ENCODE data around the gene GATA2.

Gene GATA2

GRCh38 chr3:128438488-128439072 is 54.4 kb downstream of the GATA2 start:
- Histone ChIP-seq H3K14ac (ENCODE audit: low read length) (no peak overlapping the region), H3K4me1 (ENCODE audit: control insufficient read depth in 1 of 2, insufficient read depth in 2 of 2, low read length in 2 of 2) (peaks cover 21 to 31% of the 10 kb centered on the region in 2 experiments), H2BK12ac (ENCODE audit: low read length) (peak overlapping the region; percentile 17), H3K27me3 (ENCODE audit: insufficient read depth, low read length) (no peaks in the 10 kb centered on the region), H2AK5ac (ENCODE audit: low read length) (no peak overlapping the region), H4K12ac (ENCODE audit: low read depth, low read length) (no peak overlapping the region), H3K36me3 (ENCODE audit: control insufficient read depth in 1 of 2, insufficient read depth in 2 of 2, low read length in 2 of 2) (no peaks in the 10 kb centered on the region), H3K4me3 (ENCODE audit: low read depth, low read length) (no peak overlapping the region), H3K18ac (ENCODE audit: low read length) (no peak overlapping the region), H3K9me3 (ENCODE audit: insufficient read depth, low read depth, low read length) (no peaks in the 10 kb centered on the region), H2BK120ac (ENCODE audit: insufficient read depth, low read length, poor library complexity) (no peak overlapping the region), H4K91ac (ENCODE audit: low read depth, low read length) (peak overlapping the region; percentile 2), H3K23ac (ENCODE audit: low read length) (no peak overlapping the region), H2AFZ (ENCODE audit: insufficient read depth, low read length, poor library complexity) (no peak overlapping the region), H3K4ac (ENCODE audit: low read depth, low read length) (no peak overlapping the region), H3K27ac (ENCODE audit: low read depth, low read length) (no peak overlapping the region), H2BK5ac (ENCODE audit: low read depth, low read length, poor library complexity) (no peak overlapping the region), H3K79me2 (ENCODE audit: control insufficient read depth, insufficient read depth, low read length, poor library complexity) (peaks cover 6% of the 10 kb centered on the region), H3K4me2 (ENCODE audit: low read length) (no peak overlapping the region), H3K9ac (ENCODE audit: low read length) (no peak overlapping the region), H4K8ac (ENCODE audit: low read depth, low read length) (no peak overlapping the region), H3K79me1 (ENCODE audit: low read length) (peaks cover 26% of the 10 kb centered on the region)
- DNase-seq = no peak
- WGBS (ENCODE audit: extremely low coverage, insufficient coverage, insufficient read length) = no CpG with 5 or more reads among the region's 6 CpGs

GRCh38 chr3:128436214-128436613 is 56.8 kb downstream of the GATA2 start:
- H2AK5ac ChIP-seq (ENCODE audit: low read length) = peak overlapping the region; percentile 32
- H2BK12ac ChIP-seq (ENCODE audit: low read length) = peak overlapping the region; percentile 91
- peak overlapping the region; percentile 95 for H4K91ac ChIP-seq (ENCODE audit: low read depth, low read length)
- peaks cover 35 to 38% of the 10 kb centered on the region in 2 experiments for H3K4me1 ChIP-seq (ENCODE audit: control insufficient read depth in 1 of 2, insufficient read depth in 2 of 2, low read length in 2 of 2)
- H3K27ac ChIP-seq (ENCODE audit: low read depth, low read length) = peak overlapping the region; percentile 98
- no peaks in the 10 kb centered on the region for H3K9me3 ChIP-seq (ENCODE audit: insufficient read depth, low read depth, low read length)
- peak overlapping the region; percentile 88 for H3K14ac ChIP-seq (ENCODE audit: low read length)
- whole genome bisulfite sequencing (ENCODE audit: extremely low coverage, insufficient coverage, insufficient read length) = no CpG with 5 or more reads among the region's 3 CpGs
- no peak overlapping the region for H3K23ac ChIP-seq (ENCODE audit: low read length)
- H2BK5ac ChIP-seq (ENCODE audit: low read depth, low read length, poor library complexity) = peak overlapping the region; percentile 67
- H3K27me3 ChIP-seq (ENCODE audit: insufficient read depth, low read length) = no peaks in the 10 kb centered on the region
- peak overlapping the region; percentile 67 for H3K18ac ChIP-seq (ENCODE audit: low read length)
- H4K8ac ChIP-seq (ENCODE audit: low read depth, low read length) = peak overlapping the region; percentile 72
- peaks cover 36% of the 10 kb centered on the region for H3K79me1 ChIP-seq (ENCODE audit: low read length)
- DNase-seq = peak; percentile 92 to 94
- peak overlapping the region; percentile 41 for H3K4ac ChIP-seq (ENCODE audit: low read depth, low read length)
- H2AFZ ChIP-seq (ENCODE audit: insufficient read depth, low read length, poor library complexity) = peak overlapping the region; percentile 19
- no peak overlapping the region for H3K4me3 ChIP-seq (ENCODE audit: low read depth, low read length)
- peaks cover 11% of the 10 kb centered on the region for H3K79me2 ChIP-seq (ENCODE audit: control insufficient read depth, insufficient read depth, low read length, poor library complexity)
- H4K12ac ChIP-seq (ENCODE audit: low read depth, low read length) = no peak overlapping the region
- H3K36me3 ChIP-seq (ENCODE audit: control insufficient read depth in 1 of 2, insufficient read depth in 2 of 2, low read length in 2 of 2) = no peaks in the 10 kb centered on the region
- peak overlapping the region; percentile 94 for H2BK120ac ChIP-seq (ENCODE audit: insufficient read depth, low read length, poor library complexity)
- peak overlapping the region; percentile 55 for H3K4me2 ChIP-seq (ENCODE audit: low read length)
- H3K9ac ChIP-seq (ENCODE audit: low read length) = no peak overlapping the region

- Histone ChIP-seq H2AK5ac (ENCODE audit: low read length) (peak overlapping the region; percentile 32), H3K4me2 (ENCODE audit: low read length) (peak overlapping the region; percentile 55)
These were observed 57.4 kb downstream of the GATA2 start for GRCh38 chr3:128435561-128435960.

GRCh38 chr3:128435058-128435457 is 57.9 kb downstream of the GATA2 start:
- Histone ChIP-seq H3K4ac (ENCODE audit: low read depth, low read length) (no peak overlapping the region), H3K4me1 (ENCODE audit: control insufficient read depth in 1 of 2, insufficient read depth in 2 of 2, low read length in 2 of 2) (peaks cover 35 to 38% of the 10 kb centered on the region in 2 experiments), H2AK5ac (ENCODE audit: low read length) (no peak overlapping the region), H2BK12ac (ENCODE audit: low read length) (no peak overlapping the region), H3K79me2 (ENCODE audit: control insufficient read depth, insufficient read depth, low read length, poor library complexity) (peaks cover 11% of the 10 kb centered on the region), H3K79me1 (ENCODE audit: low read length) (peaks cover 36% of the 10 kb centered on the region), H3K9ac (ENCODE audit: low read length) (no peak overlapping the region), H3K36me3 (ENCODE audit: control insufficient read depth in 1 of 2, insufficient read depth in 2 of 2, low read length in 2 of 2) (no peaks in the 10 kb centered on the region), H3K23ac (ENCODE audit: low read length) (no peak overlapping the region), H4K12ac (ENCODE audit: low read depth, low read length) (no peak overlapping the region), H3K18ac (ENCODE audit: low read length) (peak overlapping the region; percentile 67), H3K27ac (ENCODE audit: low read depth, low read length) (peak overlapping the region; percentile 98), H2AFZ (ENCODE audit: insufficient read depth, low read length, poor library complexity) (no peak overlapping the region), H3K27me3 (ENCODE audit: insufficient read depth, low read length) (no peaks in the 10 kb centered on the region), H3K4me3 (ENCODE audit: low read depth, low read length) (no peak overlapping the region), H3K9me3 (ENCODE audit: insufficient read depth, low read depth, low read length) (no peaks in the 10 kb centered on the region), H3K4me2 (ENCODE audit: low read length) (peak overlapping the region; percentile 55), H2BK5ac (ENCODE audit: low read depth, low read length, poor library complexity) (peak overlapping the region; percentile 67), H2BK120ac (ENCODE audit: insufficient read depth, low read length, poor library complexity) (peak overlapping the region; percentile 94), H4K91ac (ENCODE audit: low read depth, low read length) (peak overlapping the region; percentile 95), H3K14ac (ENCODE audit: low read length) (no peak overlapping the region), H4K8ac (ENCODE audit: low read depth, low read length) (no peak overlapping the region)
- peak; percentile 98 to 99 for DNase-seq
- WGBS (ENCODE audit: extremely low coverage, insufficient coverage, insufficient read length) = no CpG with 5 or more reads among the region's 6 CpGs

More at GRCh38 chr3:128435561-128435960, 57.4 kb downstream of the GATA2 start:
- Histone ChIP-seq H2BK120ac (ENCODE audit: insufficient read depth, low read length, poor library complexity) (peak overlapping the region; percentile 94), H4K8ac (ENCODE audit: low read depth, low read length) (peak overlapping the region; percentile 72), H3K9me3 (ENCODE audit: insufficient read depth, low read depth, low read length) (no peaks in the 10 kb centered on the region), H3K23ac (ENCODE audit: low read length) (no peak overlapping the region), H4K12ac (ENCODE audit: low read depth, low read length) (peak overlapping the region; percentile 25), H3K36me3 (ENCODE audit: control insufficient read depth in 1 of 2, insufficient read depth in 2 of 2, low read length in 2 of 2) (no peaks in the 10 kb centered on the region), H4K91ac (ENCODE audit: low read depth, low read length) (peak overlapping the region; percentile 95), H2AFZ (ENCODE audit: insufficient read depth, low read length, poor library complexity) (no peak overlapping the region), H3K79me1 (ENCODE audit: low read length) (peaks cover 36% of the 10 kb centered on the region), H2BK5ac (ENCODE audit: low read depth, low read length, poor library complexity) (peak overlapping the region; percentile 67), H3K4me3 (ENCODE audit: low read depth, low read length) (no peak overlapping the region), H3K27me3 (ENCODE audit: insufficient read depth, low read length) (no peaks in the 10 kb centered on the region), H3K4me1 (ENCODE audit: control insufficient read depth in 1 of 2, insufficient read depth in 2 of 2, low read length in 2 of 2) (peaks cover 35 to 38% of the 10 kb centered on the region in 2 experiments), H3K9ac (ENCODE audit: low read length) (no peak overlapping the region), H3K18ac (ENCODE audit: low read length) (peak overlapping the region; percentile 67), H2BK12ac (ENCODE audit: low read length) (peak overlapping the region; percentile 91), H3K4ac (ENCODE audit: low read depth, low read length) (peak overlapping the region; percentile 58), H3K14ac (ENCODE audit: low read length) (peak overlapping the region; percentile 88), H3K27ac (ENCODE audit: low read depth, low read length) (peak overlapping the region; percentile 98), H3K79me2 (ENCODE audit: control insufficient read depth, insufficient read depth, low read length, poor library complexity) (peaks cover 11% of the 10 kb centered on the region)
- WGBS (ENCODE audit: extremely low coverage, insufficient coverage, insufficient read length) = no CpG with 5 or more reads among the region's 5 CpGs
- DNase-seq = peak; percentile 80 to 81
